BE2C (cell line): ENCODE data around the gene MLXIP.

Source experiments
- DNase-seq: peaks from one replicate; pipeline ENCODE4 v3.0.0-alpha.2; 2020
- H3K27me3 ChIP-seq: fragments of 250-450 bp; sonication (Bioruptor Pico); 2 replicates; pipeline ENCODE4 v1.5.1; 2020; ENCODE audit warnings: mild to moderate bottlenecking
- H3K36me3 ChIP-seq: fragments of 250-450 bp; sonication (Bioruptor Pico); 2 replicates; pipeline ENCODE4 v1.5.1; 2020; ENCODE audit warnings: mild to moderate bottlenecking
- H3K4me1 ChIP-seq: fragments of 250-450 bp; sonication (Bioruptor Pico); 2 replicates; pipeline ENCODE4 v1.5.1; 2020
- H3K4me3 ChIP-seq: 2 replicates; pipeline ENCODE4 v1.5.1; 2011; ENCODE audit warnings: low read depth, low read length
- H3K9me3 ChIP-seq: fragments of 250-450 bp; sonication (Bioruptor Pico); 2 replicates; pipeline ENCODE4 v1.5.1; 2020
- CTCF ChIP-seq: IDR thresholded peaks from 2 replicates; pipeline ENCODE4 v1.5.1; 2012; ENCODE audit warnings: mild to moderate bottlenecking, low read depth, low read length

Gene MLXIP

GRCh38 chr12:122067966-122068365 lies 10.6 kb upstream of the MLXIP start:
- H3K4me3 ChIP-seq: no peak overlapping the region
- DNase-seq: no peak
- H3K4me1 ChIP-seq: peaks cover 27% of the 10 kb centered on the region
- H3K27me3 ChIP-seq: no peaks in the 10 kb centered on the region
- no peaks in the 10 kb centered on the region; the same call in 1 of the 2 replicates for H3K36me3 ChIP-seq
- TF ChIP-seq CTCF: no peak
- no peaks in the 10 kb centered on the region for H3K9me3 ChIP-seq

GRCh38 chr12:122072031-122072970 lies 6.3 kb upstream of the MLXIP start:
- DNase-seq: peak; percentile 94
- Histone ChIP-seq H3K4me3 (peak overlapping the region; percentile 15), H3K27me3 (no peaks in the 10 kb centered on the region), H3K36me3 (no peaks in the 10 kb centered on the region; the same call in 1 of the 2 replicates), H3K9me3 (no peaks in the 10 kb centered on the region), H3K4me1 (peaks cover 16% of the 10 kb centered on the region; the same call in 1 of the 2 replicates)
- no peak for TF ChIP-seq CTCF

- H3K4me3 ChIP-seq: no peak overlapping the region
- no peaks in the 10 kb centered on the region; the same call in 1 of the 2 replicates for H3K36me3 ChIP-seq
- no peaks in the 10 kb centered on the region for H3K9me3 ChIP-seq
- peaks cover 16% of the 10 kb centered on the region; the same call in 1 of the 2 replicates for H3K4me1 ChIP-seq
- no peak for TF ChIP-seq CTCF
- H3K27me3 ChIP-seq: no peaks in the 10 kb centered on the region
- no peak for DNase-seq
Measured at GRCh38 chr12:122073815-122074214, 4.7 kb upstream of the MLXIP start.

- DNase-seq: no peak
Measured at GRCh38 chr12:122076743-122077495, 1.6 kb upstream of the MLXIP start.

GRCh38 chr12:122079033-122079531 lies 526 bp downstream of the MLXIP start:
- H3K27me3 ChIP-seq: no peaks in the 10 kb centered on the region
- peaks cover 7% of the 10 kb centered on the region for H3K36me3 ChIP-seq
- no peak for TF ChIP-seq CTCF
- no peak for DNase-seq
- H3K9me3 ChIP-seq: no peaks in the 10 kb centered on the region
- peaks cover 6% of the 10 kb centered on the region; the same call in 1 of the 2 replicates for H3K4me1 ChIP-seq
- H3K4me3 ChIP-seq: peak overlapping the region; percentile 90

More at GRCh38 chr12:122076743-122077495, 1.6 kb upstream of the MLXIP start:
- Histone ChIP-seq H3K4me1 (peaks cover 13% of the 10 kb centered on the region; the same call in 1 of the 2 replicates), H3K9me3 (no peaks in the 10 kb centered on the region), H3K4me3 (no peak overlapping the region), H3K36me3 (no peaks in the 10 kb centered on the region; the same call in 1 of the 2 replicates), H3K27me3 (no peaks in the 10 kb centered on the region)
- no peak for TF ChIP-seq CTCF
